ENCODE data around the gene ISCU.

DNA sequence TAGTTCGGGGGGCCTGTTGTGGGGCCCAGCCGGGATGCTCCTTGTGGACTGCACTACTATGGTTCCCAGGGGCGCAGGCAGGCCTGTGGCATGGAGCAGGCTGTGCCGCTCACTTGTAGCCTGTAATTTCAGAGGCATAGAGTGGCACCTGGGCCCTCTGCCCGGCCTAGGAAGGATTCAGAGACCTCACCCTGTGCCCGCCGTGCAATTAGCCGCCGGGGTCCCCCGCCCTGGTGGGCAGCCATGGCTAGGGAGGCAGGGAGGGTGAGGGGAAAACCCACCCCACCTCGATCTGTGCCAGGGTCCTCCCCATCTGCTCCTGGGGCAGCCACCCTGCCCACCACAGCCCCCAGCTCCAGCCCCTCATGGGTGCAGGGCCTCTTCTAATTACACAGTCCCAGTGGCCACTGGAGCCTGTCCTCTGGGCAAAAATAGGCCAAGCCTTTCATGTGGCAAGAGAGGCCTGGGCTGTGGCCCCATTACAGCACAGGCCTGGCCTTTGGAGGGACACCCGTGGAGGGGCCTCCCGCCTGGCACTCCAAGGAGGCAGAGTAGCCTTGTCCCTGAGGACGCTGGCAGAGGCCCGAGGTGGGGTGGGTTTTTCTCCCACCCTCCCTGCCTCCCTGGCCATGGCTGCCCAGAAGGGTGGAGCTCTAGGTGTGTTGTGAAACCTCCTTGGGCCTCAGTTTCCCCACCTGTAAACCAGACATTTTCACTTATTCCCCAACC, 40.7 kb downstream of the ISCU start:
- TF ChIP-seq, protein P1, sequence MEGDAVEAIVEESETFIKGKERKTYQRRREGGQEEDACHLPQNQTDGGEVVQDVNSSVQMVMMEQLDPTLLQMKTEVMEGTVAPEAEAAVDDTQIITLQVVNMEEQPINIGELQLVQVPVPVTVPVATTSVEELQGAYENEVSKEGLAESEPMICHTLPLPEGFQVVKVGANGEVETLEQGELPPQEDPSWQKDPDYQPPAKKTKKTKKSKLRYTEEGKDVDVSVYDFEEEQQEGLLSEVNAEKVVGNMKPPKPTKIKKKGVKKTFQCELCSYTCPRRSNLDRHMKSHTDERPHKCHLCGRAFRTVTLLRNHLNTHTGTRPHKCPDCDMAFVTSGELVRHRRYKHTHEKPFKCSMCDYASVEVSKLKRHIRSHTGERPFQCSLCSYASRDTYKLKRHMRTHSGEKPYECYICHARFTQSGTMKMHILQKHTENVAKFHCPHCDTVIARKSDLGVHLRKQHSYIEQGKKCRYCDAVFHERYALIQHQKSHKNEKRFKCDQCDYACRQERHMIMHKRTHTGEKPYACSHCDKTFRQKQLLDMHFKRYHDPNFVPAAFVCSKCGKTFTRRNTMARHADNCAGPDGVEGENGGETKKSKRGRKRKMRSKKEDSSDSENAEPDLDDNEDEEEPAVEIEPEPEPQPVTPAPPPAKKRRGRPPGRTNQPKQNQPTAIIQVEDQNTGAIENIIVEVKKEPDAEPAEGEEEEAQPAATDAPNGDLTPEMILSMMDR (IDR thresholded peaks at IDR 0.05), result no peak
- no peak for TF ChIP-seq POLR2A (IDR thresholded peaks at IDR 0.05)
